ENCODE results near the gene VAT1L. TPM values are rescaled to one million over a fixed set of nuclear protein-coding genes. Genes with fewer than 3 reads are reported as not detected.

The VAT1L gene
- total RNA-seq, 1 experiment from 2014 or later = 33.8 TPM

- no peak for TF ChIP-seq CTCF (conservative IDR thresholded peaks at IDR 0.05)
- no peaks in the 10 kb centered on the region for H3K27me3 Mint-ChIP-seq (ENCODE audit: low read depth)
- WGBS (ENCODE audit: extremely low coverage, insufficient read length, low lambda C conversion rate) = no CpG with 5 or more reads among the region's 4 CpGs
- no peak overlapping the region for H4K91ac ChIP-seq (ENCODE audit: insufficient read length, low read depth, low read length)
- no peak overlapping the region for H3K56ac ChIP-seq (ENCODE audit: insufficient read length, low read depth, low read length)
- peaks cover 11 to 13% of the 10 kb centered on the region in 2 experiments for H3K4me1 Mint-ChIP-seq
- H3K27me3 ChIP-seq (ENCODE audit: insufficient read depth, low read length) = no peaks in the 10 kb centered on the region
- no peak overlapping the region for H3K4me2 ChIP-seq (ENCODE audit: insufficient read depth, insufficient read length, low read length)
- H3K9me3 ChIP-seq (ENCODE audit: control insufficient read depth, low read depth, low read length) = no peaks in the 10 kb centered on the region
- H3K27ac Mint-ChIP-seq = no peak overlapping the region
- no peaks in the 10 kb centered on the region for H3K23me2 ChIP-seq (ENCODE audit: insufficient read length, low read depth, low read length, poor library complexity, severe bottlenecking)
- H3K79me1 ChIP-seq (ENCODE audit: insufficient read depth, low read depth, low read length, poor library complexity, severe bottlenecking) = no peaks in the 10 kb centered on the region
- no peak overlapping the region for H3K23ac ChIP-seq (ENCODE audit: insufficient read length, low read depth, low read length)
- peaks cover 7% of the 10 kb centered on the region; the same call in 1 of the 2 replicates for H3K4me1 ChIP-seq (ENCODE audit: insufficient read depth, low read length)
- H3K9ac ChIP-seq (ENCODE audit: extremely low read depth, insufficient read length, low read length) = no peak overlapping the region
- no peak overlapping the region for H3T11ph ChIP-seq (ENCODE audit: low read length)
- H2AK5ac ChIP-seq (ENCODE audit: insufficient read length, low read length) = no peak overlapping the region
- no peak overlapping the region for H2BK15ac ChIP-seq (ENCODE audit: low read depth, low read length)
- no peak overlapping the region for H2BK120ac ChIP-seq (ENCODE audit: low read depth, low read length, poor library complexity, severe bottlenecking)
- H3K4ac ChIP-seq (ENCODE audit: low read depth, low read length) = no peak overlapping the region
- H3K36me3 Mint-ChIP-seq (ENCODE audit: insufficient read depth in 1 of 3, low read depth in 3 of 3) = no peaks in the 10 kb centered on the region; a peak in 2 of 7 replicates
- DNase-seq = no peak
- H3K4me3 Mint-ChIP-seq = no peak overlapping the region
- no peak overlapping the region for H2AFZ ChIP-seq (ENCODE audit: low read length)
- no peak overlapping the region for H2BK12ac ChIP-seq (ENCODE audit: insufficient read length, low read depth, low read length)
- no peaks in the 10 kb centered on the region for H4K20me1 ChIP-seq (ENCODE audit: control insufficient read depth, insufficient read depth, insufficient read length)
- no peak overlapping the region for H2BK5ac ChIP-seq (ENCODE audit: insufficient read length, low read length)
- H4K5ac ChIP-seq (ENCODE audit: insufficient read length, low read depth, low read length) = no peak overlapping the region
- no peak overlapping the region for H4K8ac ChIP-seq (replicated peaks; ENCODE audit: insufficient read length, low read depth, low read length)
- H3K14ac ChIP-seq (ENCODE audit: insufficient read depth, low read length) = no peak overlapping the region
- no peak overlapping the region for H3K27ac ChIP-seq (ENCODE audit: insufficient read length, low read depth, low read length)
- no peaks in the 10 kb centered on the region for H3K9me3 Mint-ChIP-seq
- H2BK20ac ChIP-seq (ENCODE audit: low read depth, low read length, poor library complexity, severe bottlenecking) = no peak overlapping the region
- no peaks in the 10 kb centered on the region for H3K79me2 ChIP-seq (ENCODE audit: insufficient read depth, low read length)
- no peak overlapping the region for H3K18ac ChIP-seq (ENCODE audit: insufficient read length, low read depth, low read length)
Observed at GRCh38 chr16:77897831-77898605, 109.7 kb downstream of the VAT1L start.

All from H9 (cell line).